Naive thymus-derived CD4-positive, alpha-beta T cell (primary cell): ENCODE measurements around the gene HOXA1. TPM values are rescaled to one million over a fixed set of nuclear protein-coding genes. Genes with fewer than 3 reads are reported as not detected.

Source experiments
- ATAC-seq: fragments of 150-1000 bp; cut with Tn5 transposase; 2 replicates; pipeline ENCODE4 v1.10.0; 2021; ENCODE audit warnings: mild to moderate bottlenecking, moderate library complexity
- CTCF ChIA-PET: fragments of 350-600 bp; sonication (Branson Sonifier 250); formaldehyde crosslinking; loops from one replicate; lab custom pipeline; 2021; ENCODE audit warnings: antibody characterized with exemption; lab: Charles Lee
- POLR2A ChIA-PET: fragments of 350-600 bp; sonication (Branson Sonifier 250); formaldehyde crosslinking; loops from one replicate; lab custom pipeline; 2021; ENCODE audit warnings: antibody characterized with exemption, inconsistent platforms; lab: Charles Lee
- DNase-seq, 9 donors: peaks; one replicate each; pipeline versions ENCODE4 v3.0.0 to v3.0.0-alpha.2; 2020 to 2022; ENCODE audit warnings: mixed read lengths in 1 of 9
- H3K27ac ChIP-seq: one replicate; pipeline ENCODE4 v1.7.0; 2013; ENCODE audit warnings: mild to moderate bottlenecking, low read depth, low read length, moderate library complexity
- H3K27me3 ChIP-seq, 2 donors: one replicate each; pipeline ENCODE4 v1.7.0; 2013; ENCODE audit warnings: low read length in 2 of 2, mild to moderate bottlenecking in 2 of 2, moderate library complexity in 2 of 2; ENCODE audit not compliant: control insufficient read depth in 2 of 2, insufficient read depth in 2 of 2
- H3K36me3 ChIP-seq, 3 experiments: 1 replicate in 2 of 3; 2 replicates in 1 of 3; pipeline ENCODE4 v1.7.0; 2013; ENCODE audit warnings: low read length in 3 of 3, mild to moderate bottlenecking in 3 of 3, moderate library complexity in 1 of 3; ENCODE audit not compliant: insufficient read depth in 3 of 3, control insufficient read depth in 2 of 3
- H3K4me1 ChIP-seq, 2 donors: one replicate each; pipeline ENCODE4 v1.7.0; 2013; ENCODE audit warnings: low read length in 2 of 2, mild to moderate bottlenecking in 2 of 2, moderate library complexity in 1 of 2; ENCODE audit not compliant: control insufficient read depth in 2 of 2, insufficient read depth in 2 of 2
- H3K4me3 ChIP-seq: 2 replicates; pipeline ENCODE4 v1.7.0; 2013; ENCODE audit warnings: mild to moderate bottlenecking, low read length
- H3K9me3 ChIP-seq, 3 experiments: 1 replicate in 2 of 3; 2 replicates in 1 of 3; pipeline ENCODE4 v1.7.0; 2013; ENCODE audit warnings: low read length in 3 of 3; ENCODE audit not compliant: control insufficient read depth in 2 of 3
- H3K27ac Mint-ChIP-seq, 9 donors: one replicate each; pipeline ENCODE4 v1.8.0; 2020 to 2022; ENCODE audit warnings: mixed read lengths in 9 of 9, mild to moderate bottlenecking in 8 of 9, moderate library complexity in 5 of 9, inconsistent platforms in 2 of 9
- H3K27me3 Mint-ChIP-seq, 5 donors: one replicate each; pipeline ENCODE4 v1.8.0; 2021 to 2022; ENCODE audit warnings: mixed read lengths in 5 of 5, mild to moderate bottlenecking in 1 of 5
- H3K36me3 Mint-ChIP-seq, 5 donors: one replicate each; pipeline ENCODE4 v1.8.0; 2020 to 2022; ENCODE audit warnings: mixed read lengths in 5 of 5, mild to moderate bottlenecking in 3 of 5, inconsistent platforms in 1 of 5
- H3K4me1 Mint-ChIP-seq, 7 donors: one replicate each; pipeline ENCODE4 v1.8.0; 2020 to 2022; ENCODE audit warnings: mixed read lengths in 7 of 7, mild to moderate bottlenecking in 3 of 7, inconsistent platforms in 1 of 7
- H3K4me3 Mint-ChIP-seq, 10 donors: one replicate each; pipeline ENCODE4 v1.8.0; 2020 to 2022; ENCODE audit warnings: mild to moderate bottlenecking in 10 of 10, mixed read lengths in 10 of 10, moderate library complexity in 6 of 10, inconsistent platforms in 2 of 10
- H3K9me3 Mint-ChIP-seq, 11 donors: one replicate each; pipeline ENCODE4 v1.8.0; 2020 to 2022; ENCODE audit warnings: mixed read lengths in 11 of 11, mild to moderate bottlenecking in 4 of 11, inconsistent platforms in 1 of 11, moderate library complexity in 1 of 11
- intact Hi-C, 2 donors: fragments of 100-400 bp; cut with micrococcal nuclease; formaldehyde crosslinking; loops; one replicate each; pipeline ENCODE4 v1.15.1; 2023
- polyA plus RNA-seq, 2 donors: library from polyadenylated mRNA; unstranded; fragments of 300-500 nt; fragmentation: Illumina TruSeq; gene quantifications; one replicate each; pipeline ENCODE4 v1.2.3, GENCODE V29; 2021
- total RNA-seq, 6 experiments: library from RNA in 5 of 6; stranded (reverse) in 5 of 6; gene quantifications; 1 replicate in 5 of 6; 2 replicates in 1 of 6; pipeline ENCODE4 v1.2.3 and lab custom pipeline; 2021 to 2026

Gene HOXA1
- total RNA-seq (1 to 10 TPM in 1 of 5 experiments, under 1 TPM in 3, not detected in 1; 0.10 to 1.1 (median 0.41) TPM), polyA plus RNA-seq (under 1 TPM; 0.09 to 0.18 TPM), total RNA-seq (lab: John Stamatoyannopoulos, UW) (not detected)

GRCh38 chr7:27095897-27096767 lies at the start of gene HOXA1:
Gene HOXA1 (minus strand): TSS chr7:27096000. CDS start chr7:27095912, 88 bp downstream.
- DNase-seq (peak; percentile 44 to 72 (median 63)), ATAC-seq (peak; percentile 90)
- Histone ChIP-seq H3K4me3 (peak within 1 kb of the TSS; percentile 76), H3K36me3 (peaks cover 0 to 5% (median 0%) of the 10 kb centered on the region in 3 experiments), H3K9me3 (no peaks in the 10 kb centered on the region), H3K4me1 (peaks cover 9 to 21% of the 10 kb centered on the region in 2 donors), H3K27ac (peak within 1 kb of the TSS; percentile 57), H3K27me3 (peaks cover 3 to 9% of the 10 kb centered on the region in 2 donors)
- peak within 1 kb of the TSS in 4 of 9 donors; percentile 33 to 77 (median 66) for H3K27ac Mint-ChIP-seq
- peaks cover 4 to 24% (median 17%) of the 10 kb centered on the region in 5 donors for H3K36me3 Mint-ChIP-seq
- peak within 1 kb of the TSS; percentile 79 to 94 (median 88) for H3K4me3 Mint-ChIP-seq
- POLR2A ChIA-PET: no interaction called here
- CTCF ChIA-PET: no interaction called here
- peaks cover 85 to 94% (median 87%) of the 10 kb centered on the region in 5 donors for H3K27me3 Mint-ChIP-seq
- intact Hi-C loops: loop anchor here (2.0 to 5.0 kb wide), 8 partner anchors 35 to 1233 kb away; partner anchors contain the start of genes HOXA4 (in 2 of the 2), SKAP2 (in 2 of the 2) and HOXA7 (in 1 of the 2)
- peaks cover 0 to 6% (median 0%) of the 10 kb centered on the region in 11 donors for H3K9me3 Mint-ChIP-seq
- peaks cover 9 to 36% (median 30%) of the 10 kb centered on the region in 7 donors for H3K4me1 Mint-ChIP-seq

GRCh38 chr7:27145165-27145913 lies 49.5 kb upstream of the HOXA1 start:
- Mint-ChIP-seq H3K4me3 (no peak overlapping the region), H3K9me3 (peaks cover 0 to 3% (median 0%) of the 10 kb centered on the region in 11 donors), H3K27ac (no peak overlapping the region), H3K27me3 (peaks cover 44 to 71% (median 58%) of the 10 kb centered on the region in 5 donors), H3K4me1 (peaks cover 0 to 20% (median 11%) of the 10 kb centered on the region in 7 donors), H3K36me3 (peaks cover 0 to 3% (median 0%) of the 10 kb centered on the region in 5 donors)
- no peak overlapping the region for H3K4me3 ChIP-seq
- peaks cover 3 to 6% of the 10 kb centered on the region in 2 donors for H3K4me1 ChIP-seq
- H3K36me3 ChIP-seq: no peaks in the 10 kb centered on the region
- H3K27ac ChIP-seq: no peak overlapping the region
- ATAC-seq: no peak
- H3K27me3 ChIP-seq: peaks cover 4 to 20% of the 10 kb centered on the region in 2 donors
- ChIA-PET POLR2A (no interaction called here), CTCF (interaction anchor here (0.6 to 1.5 kb wide), 2 partner anchors 15 to 980 kb away, joined by 3 to 6 read pairs; no protein-coding TSS in a partner anchor)
- DNase-seq: no peak
- no peaks in the 10 kb centered on the region for H3K9me3 ChIP-seq
- intact Hi-C loops: no loop called here

GRCh38 chr7:27144781-27145164 lies 49.0 kb upstream of the HOXA1 start:
- POLR2A ChIA-PET: no interaction called here
- Histone ChIP-seq H3K27ac (no peak overlapping the region), H3K9me3 (no peaks in the 10 kb centered on the region), H3K4me3 (no peak overlapping the region), H3K36me3 (no peaks in the 10 kb centered on the region), H3K4me1 (peaks cover 0 to 5% of the 10 kb centered on the region in 2 donors), H3K27me3 (peaks cover 0 to 17% of the 10 kb centered on the region in 2 donors)
- H3K4me3 Mint-ChIP-seq: no peak overlapping the region
- H3K27ac Mint-ChIP-seq: no peak overlapping the region
- intact Hi-C loops: no loop called here
- H3K9me3 Mint-ChIP-seq: peaks cover 0 to 3% (median 0%) of the 10 kb centered on the region in 11 donors
- H3K27me3 Mint-ChIP-seq: peaks cover 38 to 65% (median 58%) of the 10 kb centered on the region in 5 donors
- H3K36me3 Mint-ChIP-seq: peaks cover 0 to 3% (median 0%) of the 10 kb centered on the region in 5 donors
- ATAC-seq (no peak), DNase-seq (no peak)
- peaks cover 0 to 17% (median 9%) of the 10 kb centered on the region in 7 donors for H3K4me1 Mint-ChIP-seq
- CTCF ChIA-PET: interaction anchor here (0.6 to 1.5 kb wide), 2 partner anchors 16 to 980 kb away, joined by 3 to 6 read pairs; no protein-coding TSS in a partner anchor

- no peaks in the 10 kb centered on the region for H3K9me3 ChIP-seq
- no peak overlapping the region for H3K4me3 ChIP-seq
- ChIA-PET POLR2A (no interaction called here), CTCF (interaction anchor here (0.6 to 1.5 kb wide), 2 partner anchors 17 to 981 kb away, joined by 3 to 6 read pairs; no protein-coding TSS in a partner anchor)
- ATAC-seq: no peak
- no peak for DNase-seq
- no peak overlapping the region for H3K27ac ChIP-seq
- H3K27me3 ChIP-seq: peaks cover 0 to 17% of the 10 kb centered on the region in 2 donors
- H3K36me3 Mint-ChIP-seq: peaks cover 0 to 3% (median 0%) of the 10 kb centered on the region in 5 donors
- no peak overlapping the region for H3K27ac Mint-ChIP-seq
- H3K9me3 Mint-ChIP-seq: peaks cover 0 to 3% (median 0%) of the 10 kb centered on the region in 11 donors
- intact Hi-C loops: no loop called here
- H3K4me1 ChIP-seq: peaks cover 0 to 5% of the 10 kb centered on the region in 2 donors
- H3K4me1 Mint-ChIP-seq: peaks cover 0 to 17% (median 9%) of the 10 kb centered on the region in 7 donors
- no peak overlapping the region for H3K4me3 Mint-ChIP-seq
- H3K36me3 ChIP-seq: no peaks in the 10 kb centered on the region
- H3K27me3 Mint-ChIP-seq: peaks cover 32 to 59% (median 53%) of the 10 kb centered on the region in 5 donors
Measured at GRCh38 chr7:27143950-27144780, 48.4 kb upstream of the HOXA1 start.

GRCh38 chr7:27143023-27143949 lies 47.5 kb upstream of the HOXA1 start, which contains the start of gene HOXA5:
Gene HOXA5 (minus strand): TSS chr7:27143681. CDS start chr7:27143607, 74 bp downstream.
- H3K36me3 Mint-ChIP-seq: peaks cover 0 to 3% (median 0%) of the 10 kb centered on the region in 5 donors
- CTCF ChIA-PET: no interaction called here
- peaks cover 0 to 13% of the 10 kb centered on the region in 2 donors for H3K27me3 ChIP-seq
- DNase-seq (no peak), ATAC-seq (peak; percentile 78)
- no peaks in the 10 kb centered on the region for H3K36me3 ChIP-seq
- H3K27ac ChIP-seq: no peak within 1 kb of the TSS
- H3K27me3 Mint-ChIP-seq: peaks cover 26 to 58% (median 52%) of the 10 kb centered on the region in 5 donors
- intact Hi-C loops: no loop called here
- H3K9me3 Mint-ChIP-seq: peaks cover 0 to 3% (median 0%) of the 10 kb centered on the region in 11 donors
- H3K4me3 ChIP-seq: no peak within 1 kb of the TSS
- peaks cover 0 to 3% of the 10 kb centered on the region in 2 donors for H3K4me1 ChIP-seq
- peaks cover 0 to 14% (median 7%) of the 10 kb centered on the region in 7 donors for H3K4me1 Mint-ChIP-seq
- POLR2A ChIA-PET: no interaction called here
- no peak within 1 kb of the TSS for H3K27ac Mint-ChIP-seq
- no peaks in the 10 kb centered on the region for H3K9me3 ChIP-seq
- peak within 1 kb of the TSS in 5 of 10 donors; percentile 25 to 79 (median 48) for H3K4me3 Mint-ChIP-seq
